Measurements from ENCODE around the gene AFMID.

Gene AFMID

DNA sequence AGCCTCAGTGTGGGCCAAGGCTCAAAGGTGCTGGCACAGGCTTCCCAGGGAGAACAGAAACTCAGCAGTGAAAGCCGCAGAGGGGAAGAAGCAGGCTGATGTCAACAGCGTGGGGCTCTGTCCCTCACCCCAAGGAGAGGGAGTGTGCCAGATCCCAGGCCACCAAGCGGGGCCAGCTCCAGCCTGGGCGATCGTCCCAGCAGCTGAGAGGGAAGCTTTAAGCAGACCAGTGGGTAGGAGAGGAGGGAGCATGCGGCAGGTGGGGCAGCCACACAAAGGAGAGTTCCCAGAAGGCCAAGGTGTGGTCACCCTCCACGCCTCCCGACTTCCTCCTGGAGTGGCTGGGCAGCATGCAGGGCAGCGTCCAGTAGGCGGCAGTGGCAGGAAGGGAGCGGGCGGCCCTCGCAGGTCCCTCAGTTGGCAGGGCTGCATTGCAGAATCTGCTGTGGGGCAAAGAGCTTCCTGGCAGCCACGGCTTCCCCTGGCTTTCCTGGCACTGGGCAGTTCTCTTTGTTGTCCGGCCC, 12.8 kb upstream of the AFMID start:
- Histone ChIP-seq H2BK12ac (ENCODE audit: low read length in 2 of 2) (peak overlapping the region in 1 of 2 experiments; percentile 33), H3K4me1 (ENCODE audit: control insufficient read depth, insufficient read depth, low read depth, low read length) (peaks cover 25% of the 10 kb centered on the region), H3K4ac (ENCODE audit: low read depth in 1 of 2, low read length in 2 of 2) (no peak overlapping the region), H3K27me3 (ENCODE audit: control insufficient read depth in 1 of 2, insufficient read depth in 1 of 2, low read length in 2 of 2) (peaks cover 0 to 7% of the 10 kb centered on the region in 2 experiments), H3K23ac (ENCODE audit: low read length in 2 of 2) (no peak overlapping the region), H2AK5ac (ENCODE audit: low read length, severe bottlenecking) (no peak overlapping the region), H3K18ac (ENCODE audit: low read depth in 1 of 2, low read length in 2 of 2) (peak overlapping the region in 1 of 2 experiments; percentile 2), H3K4me3 (ENCODE audit: insufficient read depth in 1 of 2, low read depth in 1 of 2, low read length in 2 of 2) (no peak overlapping the region), H4K91ac (ENCODE audit: low read length) (no peak overlapping the region), H2AFZ (ENCODE audit: low read depth, low read length) (no peak overlapping the region), H3K36me3 (ENCODE audit: control insufficient read depth in 1 of 2, insufficient read depth in 2 of 2, low read depth in 1 of 2, low read length in 2 of 2) (peaks cover 0 to 50% of the 10 kb centered on the region in 2 experiments), H2BK15ac (ENCODE audit: low read depth, poor library complexity, severe bottlenecking) (peak overlapping the region; percentile 3), H3K9ac (ENCODE audit: low read length) (no peak overlapping the region), H2BK120ac (ENCODE audit: low read depth, low read length) (no peak overlapping the region), H4K8ac (ENCODE audit: low read length) (no peak overlapping the region), H3K4me2 (ENCODE audit: low read length, poor library complexity, severe bottlenecking) (no peak overlapping the region), H2BK5ac (ENCODE audit: low read depth, low read length, poor library complexity, severe bottlenecking) (no peak overlapping the region), H3K27ac (ENCODE audit: low read length, poor library complexity, severe bottlenecking) (no peak overlapping the region), H3K9me3 (ENCODE audit: control insufficient read depth, low read length) (no peaks in the 10 kb centered on the region), H3K14ac (ENCODE audit: low read length in 2 of 2) (no peak overlapping the region), H3K79me1 (replicated peaks; ENCODE audit: low read length, poor library complexity, severe bottlenecking) (peaks cover 7% of the 10 kb centered on the region)
- no peak for DNase-seq
- 97% methylated on average over 15 of the region's 15 CpGs for WGBS

- no peak overlapping the region for H2AFZ ChIP-seq (ENCODE audit: low read depth, low read length)
- no peak overlapping the region for H3K4me3 ChIP-seq (ENCODE audit: insufficient read depth in 1 of 2, low read depth in 1 of 2, low read length in 2 of 2)
- H4K91ac ChIP-seq (ENCODE audit: low read length): peak overlapping the region; percentile 1
- H2BK12ac ChIP-seq (ENCODE audit: low read length in 2 of 2): no peak overlapping the region
- no peak overlapping the region for H3K4ac ChIP-seq (ENCODE audit: low read depth in 1 of 2, low read length in 2 of 2)
- H3K27me3 ChIP-seq (ENCODE audit: control insufficient read depth in 1 of 2, insufficient read depth in 1 of 2, low read length in 2 of 2): peaks cover 0 to under 1% of the 10 kb centered on the region in 2 experiments
- no peak overlapping the region for H3K27ac ChIP-seq (ENCODE audit: low read length, poor library complexity, severe bottlenecking)
- H2BK120ac ChIP-seq (ENCODE audit: low read depth, low read length): no peak overlapping the region
- no peak overlapping the region for H3K23ac ChIP-seq (ENCODE audit: low read length in 2 of 2)
- H2BK5ac ChIP-seq (ENCODE audit: low read depth, low read length, poor library complexity, severe bottlenecking): no peak overlapping the region
- H2BK15ac ChIP-seq (ENCODE audit: low read depth, poor library complexity, severe bottlenecking): no peak overlapping the region
- H3K18ac ChIP-seq (ENCODE audit: low read depth in 1 of 2, low read length in 2 of 2): peak overlapping the region in 1 of 2 experiments; percentile 2
- peaks cover 25% of the 10 kb centered on the region for H3K4me1 ChIP-seq (ENCODE audit: control insufficient read depth, insufficient read depth, low read depth, low read length)
- H3K4me2 ChIP-seq (ENCODE audit: low read length, poor library complexity, severe bottlenecking): no peak overlapping the region
- H3K9me3 ChIP-seq (ENCODE audit: control insufficient read depth, low read length): no peaks in the 10 kb centered on the region
- peaks cover 7% of the 10 kb centered on the region for H3K79me1 ChIP-seq (replicated peaks; ENCODE audit: low read length, poor library complexity, severe bottlenecking)
- 96% methylated on average over 28 of the region's 28 CpGs for WGBS
- H4K8ac ChIP-seq (ENCODE audit: low read length): no peak overlapping the region
- no peak overlapping the region for H2AK5ac ChIP-seq (ENCODE audit: low read length, severe bottlenecking)
- peaks cover 0 to 50% of the 10 kb centered on the region in 2 experiments for H3K36me3 ChIP-seq (ENCODE audit: control insufficient read depth in 1 of 2, insufficient read depth in 2 of 2, low read depth in 1 of 2, low read length in 2 of 2)
- no peak overlapping the region for H3K9ac ChIP-seq (ENCODE audit: low read length)
- DNase-seq: no peak
- no peak overlapping the region for H3K14ac ChIP-seq (ENCODE audit: low read length in 2 of 2)
Observed at GRCh38 chr17:78174870-78175642, 12.1 kb upstream of the AFMID start.

- Histone ChIP-seq H3K4me3 (ENCODE audit: insufficient read depth in 1 of 2, low read depth in 1 of 2, low read length in 2 of 2) (no peak overlapping the region), H4K91ac (ENCODE audit: low read length) (no peak overlapping the region), H2AK5ac (ENCODE audit: low read length, severe bottlenecking) (no peak overlapping the region), H3K27me3 (ENCODE audit: control insufficient read depth in 1 of 2, insufficient read depth in 1 of 2, low read length in 2 of 2) (no peaks in the 10 kb centered on the region), H3K27ac (ENCODE audit: low read length, poor library complexity, severe bottlenecking) (no peak overlapping the region), H4K8ac (ENCODE audit: low read length) (no peak overlapping the region), H3K14ac (ENCODE audit: low read length in 2 of 2) (no peak overlapping the region), H3K18ac (ENCODE audit: low read depth in 1 of 2, low read length in 2 of 2) (no peak overlapping the region), H3K4me1 (ENCODE audit: control insufficient read depth, insufficient read depth, low read depth, low read length) (peaks cover 25% of the 10 kb centered on the region), H3K79me1 (replicated peaks; ENCODE audit: low read length, poor library complexity, severe bottlenecking) (peaks cover 7% of the 10 kb centered on the region), H3K36me3 (ENCODE audit: control insufficient read depth in 1 of 2, insufficient read depth in 2 of 2, low read depth in 1 of 2, low read length in 2 of 2) (peaks cover 0 to 48% of the 10 kb centered on the region in 2 experiments), H2BK15ac (ENCODE audit: low read depth, poor library complexity, severe bottlenecking) (no peak overlapping the region), H3K4me2 (ENCODE audit: low read length, poor library complexity, severe bottlenecking) (no peak overlapping the region), H2AFZ (ENCODE audit: low read depth, low read length) (no peak overlapping the region), H3K9ac (ENCODE audit: low read length) (no peak overlapping the region), H2BK12ac (ENCODE audit: low read length in 2 of 2) (no peak overlapping the region), H2BK120ac (ENCODE audit: low read depth, low read length) (no peak overlapping the region), H3K23ac (ENCODE audit: low read length in 2 of 2) (no peak overlapping the region), H3K4ac (ENCODE audit: low read depth in 1 of 2, low read length in 2 of 2) (no peak overlapping the region), H3K9me3 (ENCODE audit: control insufficient read depth, low read length) (no peaks in the 10 kb centered on the region), H2BK5ac (ENCODE audit: low read depth, low read length, poor library complexity, severe bottlenecking) (no peak overlapping the region)
- DNase-seq: no peak
- 98% methylated on average over 14 of the region's 14 CpGs for WGBS
Observed at GRCh38 chr17:78175643-78175981, 11.6 kb upstream of the AFMID start.

- H2BK5ac ChIP-seq (ENCODE audit: low read depth, low read length, poor library complexity, severe bottlenecking): no peak overlapping the region
- H3K14ac ChIP-seq (ENCODE audit: low read length in 2 of 2): no peak overlapping the region
- H3K27me3 ChIP-seq (ENCODE audit: control insufficient read depth in 1 of 2, insufficient read depth in 1 of 2, low read length in 2 of 2): no peaks in the 10 kb centered on the region
- peaks cover 0 to 39% of the 10 kb centered on the region in 2 experiments for H3K36me3 ChIP-seq (ENCODE audit: control insufficient read depth in 1 of 2, insufficient read depth in 2 of 2, low read depth in 1 of 2, low read length in 2 of 2)
- H3K4ac ChIP-seq (ENCODE audit: low read depth in 1 of 2, low read length in 2 of 2): no peak overlapping the region
- no peak overlapping the region for H4K8ac ChIP-seq (ENCODE audit: low read length)
- H3K79me1 ChIP-seq (replicated peaks; ENCODE audit: low read length, poor library complexity, severe bottlenecking): peaks cover 2% of the 10 kb centered on the region
- H3K4me1 ChIP-seq (ENCODE audit: control insufficient read depth, insufficient read depth, low read depth, low read length): peaks cover 27% of the 10 kb centered on the region
- H3K4me2 ChIP-seq (ENCODE audit: low read length, poor library complexity, severe bottlenecking): no peak overlapping the region
- WGBS: 43% methylated on average over 8 of the region's 14 CpGs
- peak; percentile 45 for DNase-seq
- no peak overlapping the region for H3K27ac ChIP-seq (ENCODE audit: low read length, poor library complexity, severe bottlenecking)
- no peak overlapping the region for H3K18ac ChIP-seq (ENCODE audit: low read depth in 1 of 2, low read length in 2 of 2)
- H3K23ac ChIP-seq (ENCODE audit: low read length in 2 of 2): no peak overlapping the region
- H3K9me3 ChIP-seq (ENCODE audit: control insufficient read depth, low read length): no peaks in the 10 kb centered on the region
- H3K9ac ChIP-seq (ENCODE audit: low read length): no peak overlapping the region
- peak overlapping the region; percentile 25 for H2AK5ac ChIP-seq (ENCODE audit: low read length, severe bottlenecking)
- no peak overlapping the region for H3K4me3 ChIP-seq (ENCODE audit: insufficient read depth in 1 of 2, low read depth in 1 of 2, low read length in 2 of 2)
- H4K91ac ChIP-seq (ENCODE audit: low read length): peak overlapping the region; percentile 20
- no peak overlapping the region for H2AFZ ChIP-seq (ENCODE audit: low read depth, low read length)
- H2BK15ac ChIP-seq (ENCODE audit: low read depth, poor library complexity, severe bottlenecking): peak overlapping the region; percentile 67
- peak overlapping the region in 1 of 2 experiments; percentile 12 for H2BK12ac ChIP-seq (ENCODE audit: low read length in 2 of 2)
- no peak overlapping the region for H2BK120ac ChIP-seq (ENCODE audit: low read depth, low read length)
Observed at GRCh38 chr17:78176548-78177025, 10.6 kb upstream of the AFMID start.
